ENCODE measurements around the gene METTL27. TPM values are rescaled to one million over a fixed set of nuclear protein-coding genes. Genes with fewer than 3 reads are reported as not detected.

The METTL27 gene
- total RNA-seq, 4 donors from 2014 or later, result 2.1 to 7.9 (median 2.4) TPM

- no peak for TF ChIP-seq CTCF (IDR thresholded peaks at IDR 0.05; ENCODE audit: low read depth)
Measured at GRCh38 chr7:73864981-73865711, 22.8 kb upstream of the METTL27 start.

GRCh38 chr7:73861305-73861704, 19.0 kb upstream of the METTL27 start:
- TF ChIP-seq CTCF (IDR thresholded peaks at IDR 0.05; ENCODE audit: low read depth), result no peak

DNA sequence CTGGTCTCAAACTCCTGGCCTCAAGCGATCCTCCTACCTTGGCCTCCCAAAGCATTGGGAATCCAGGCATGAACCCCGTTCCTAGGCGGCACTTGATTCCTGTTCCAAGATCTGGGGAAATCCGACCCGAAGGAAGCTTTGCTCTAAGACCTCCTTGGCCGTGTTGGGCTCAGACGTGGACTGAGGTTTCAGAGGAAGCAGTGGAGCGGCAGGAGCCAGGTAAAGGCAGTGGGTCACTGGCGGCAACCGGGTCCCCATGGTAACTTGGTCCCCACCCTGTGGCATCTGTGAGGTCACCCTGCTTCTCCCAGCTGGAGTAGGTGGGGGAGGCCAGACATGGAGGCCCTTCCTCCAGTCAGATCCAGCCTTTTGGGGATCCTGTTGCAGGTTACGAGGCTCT, 18.5 kb upstream of the METTL27 start, which contains the start of gene TMEM270:
TMEM270 (plus strand) TSS at position 301 of the 400 bp plus-strand sequence; CDS start at position 337, 36 bp downstream.
- no peak for TF ChIP-seq CTCF (IDR thresholded peaks at IDR 0.05; ENCODE audit: low read depth)

DNA sequence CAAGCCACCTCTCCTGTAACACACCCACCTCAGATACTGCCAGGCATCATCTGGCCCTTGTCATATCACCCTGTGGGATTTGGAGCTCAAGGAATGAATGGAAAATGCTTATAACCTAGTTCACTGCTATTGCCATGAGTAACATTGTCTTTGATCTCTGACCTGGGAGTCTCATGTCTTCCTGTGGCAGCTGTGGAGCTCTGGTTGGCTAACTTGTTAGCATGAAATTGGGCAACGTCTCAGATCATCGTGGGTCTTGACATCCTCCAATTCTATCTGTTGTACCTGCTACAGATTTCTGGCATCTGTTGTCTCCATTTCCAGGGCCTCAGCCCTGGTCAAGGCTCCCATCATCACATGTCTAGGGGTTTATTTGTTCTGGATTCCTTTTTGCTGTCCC, 16.5 kb upstream of the METTL27 start:
- no peak for TF ChIP-seq CTCF (IDR thresholded peaks at IDR 0.05; ENCODE audit: low read depth)

- no peak for TF ChIP-seq CTCF (IDR thresholded peaks at IDR 0.05; ENCODE audit: low read depth)
Measured at GRCh38 chr7:73856941-73857340, 14.6 kb upstream of the METTL27 start.

- TF ChIP-seq CTCF (IDR thresholded peaks at IDR 0.05; ENCODE audit: low read depth), result no peak
Measured at GRCh38 chr7:73852500-73852899, 10.2 kb upstream of the METTL27 start.

GRCh38 chr7:73851410-73852338, 9.4 kb upstream of the METTL27 start:
- no peak for TF ChIP-seq CTCF (IDR thresholded peaks at IDR 0.05; ENCODE audit: low read depth)

Data from subcutaneous adipose tissue (tissue), 4 donors.